Choroid plexus epithelial cell (primary cell): Measurements from ENCODE around the gene PTPN12.
A peak's percentile ranks its signal among the peaks of the same experiment; 100 is the strongest.

Source experiments
- DNase-seq: peaks from one replicate; pipeline ENCODE4 v3.0.0-alpha.2; 2010; ENCODE audit warnings: low read depth
- H3K4me3 ChIP-seq: 2 replicates; pipeline ENCODE4 v1.5.1; 2011; ENCODE audit warnings: low read depth, mild to moderate bottlenecking, control low read depth, low read length, moderate library complexity
- CTCF ChIP-seq: conservative IDR thresholded peaks from 2 replicates; pipeline ENCODE4 v1.5.1; 2011; ENCODE audit warnings: low read depth, mild to moderate bottlenecking, control low read depth, inconsistent platforms, low read length, moderate library complexity

PTPN12 gene

GRCh38 chr7:77550586-77550985 is 13.5 kb downstream of the PTPN12 start:
- peak; percentile 47 for DNase-seq
- H3K4me3 ChIP-seq, result no peak overlapping the region
- no peak for TF ChIP-seq CTCF

- DNase-seq, result no peak
- no peak overlapping the region for H3K4me3 ChIP-seq
- no peak for TF ChIP-seq CTCF
Observed at GRCh38 chr7:77553123-77553522, 16.0 kb downstream of the PTPN12 start.

- H3K4me3 ChIP-seq, result no peak overlapping the region
- TF ChIP-seq CTCF, result no peak
- no peak for DNase-seq
Observed at GRCh38 chr7:77558284-77558967, 21.3 kb downstream of the PTPN12 start.

- no peak overlapping the region for H3K4me3 ChIP-seq
- DNase-seq, result no peak
- no peak for TF ChIP-seq CTCF
Observed at GRCh38 chr7:77561352-77561751, 24.3 kb downstream of the PTPN12 start.

- TF ChIP-seq CTCF, result no peak
- DNase-seq, result no peak
- H3K4me3 ChIP-seq, result no peak overlapping the region
Observed at GRCh38 chr7:77563275-77563674, 26.2 kb downstream of the PTPN12 start.

GRCh38 chr7:77565917-77566316 is 28.8 kb downstream of the PTPN12 start:
- no peak overlapping the region for H3K4me3 ChIP-seq
- DNase-seq, result peak; percentile 61
- TF ChIP-seq CTCF, result no peak

GRCh38 chr7:77566421-77566820 is 29.3 kb downstream of the PTPN12 start:
- DNase-seq, result no peak
- TF ChIP-seq CTCF, result no peak

More at GRCh38 chr7:77566421-77566820, 29.3 kb downstream of the PTPN12 start:
- H3K4me3 ChIP-seq, result no peak overlapping the region
